Measurements from ENCODE around the gene UBA52. TPM values are rescaled to one million over a fixed set of nuclear protein-coding genes. Genes with fewer than 3 reads are reported as not detected.
"Not testable (repeated sequence)": the region's sequence is repeated elsewhere in the genome, so short reads cannot be mapped to it uniquely, and the experiment has no call there.

Gene UBA52
- total and polyA plus RNA-seq, 10 of the 15 experiments (the other 5 are each of a cell fraction or from before 2014, with no cell fraction given): 1,131 to 2,392 (median 1,645) TPM

DNA sequence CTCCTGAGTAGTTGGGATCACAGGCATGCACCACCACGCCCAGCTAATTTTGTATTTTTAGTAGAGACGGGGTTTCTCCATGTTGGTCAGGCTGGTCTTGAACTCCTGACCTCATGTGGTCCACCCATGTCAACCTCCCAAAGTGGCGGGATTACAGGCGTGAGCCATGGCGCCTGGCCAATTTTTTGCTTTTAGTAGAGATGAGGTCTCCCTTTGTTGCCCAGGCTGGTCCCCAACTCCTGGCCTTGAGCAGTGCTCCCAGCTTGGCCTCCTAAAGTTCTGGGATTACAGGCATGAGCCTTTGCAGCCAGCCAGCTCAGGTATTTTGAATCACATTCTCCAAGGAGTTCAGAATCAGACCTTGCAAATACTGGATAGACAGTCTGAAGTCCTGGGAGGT is 21.1 kb downstream of the UBA52 start:
- CTCF ChIA-PET: interaction anchor here (0.9 to 2.6 kb wide), 9 partner anchors 49 to 323 kb away, joined by 3 to 24 read pairs (median 5); partner anchors contain the start of gene FKBP8
- intact Hi-C loops (cut with micrococcal nuclease; ENCODE audit: unreplicated experiment): loop anchor here (5.0 kb wide), 1 partner anchor 240 kb away; the partner anchor contains the start of gene UPF1
- ATAC-seq; H3K27ac ChIP-seq (ENCODE audit: control insufficient read depth, insufficient read depth); H3K4me3 ChIP-seq; H3K79me2 ChIP-seq (ENCODE audit: control insufficient read depth, insufficient read depth, low read length); H3K36me3 ChIP-seq (ENCODE audit: control insufficient read depth in 2 of 2, insufficient read depth in 2 of 2, low read length in 1 of 2); BruUV-seq (replicated peaks); DNase-seq (ENCODE audit: low read depth, low spot score); H3K9me3 ChIP-seq (replicated peaks; ENCODE audit: control insufficient read depth, insufficient read depth, low read length); H3K9ac ChIP-seq (ENCODE audit: control insufficient read depth, insufficient read depth, low read length); H2AFZ ChIP-seq (ENCODE audit: control insufficient read depth, low read depth, low read length); H3K4me2 ChIP-seq (ENCODE audit: control insufficient read depth, insufficient read depth); H4K20me1 ChIP-seq (ENCODE audit: control insufficient read depth, insufficient read depth); H3K27me3 ChIP-seq (replicated peaks in 1 of 2; ENCODE audit: control insufficient read depth in 2 of 2, insufficient read depth in 2 of 2, low read length in 1 of 2); in situ Hi-C loops (cut with MboI); FAIRE-seq: not testable (repeated sequence)
- SMC1A ChIA-PET (ENCODE audit: uncharacterized antibody, unreplicated experiment): interaction anchor here (0.9 to 2.3 kb wide), 5 partner anchors 36 to 256 kb away, joined by 3 to 11 read pairs (median 3); partner anchors contain the start of genes ELL and KXD1
- 86% methylated on average over 5 of the region's 5 CpGs for WGBS (ENCODE audit: insufficient coverage, insufficient replicate concordance, low lambda C conversion rate, missing lambda C conversion rate)
- H3K4me1 ChIP-seq (ENCODE audit: control insufficient read depth, insufficient read depth, low read length): peaks cover 24% of the 10 kb centered on the region
- RAD21 ChIA-PET (ENCODE audit: unreplicated experiment): interaction anchor here (1.2 to 2.1 kb wide), 2 partner anchors 73 to 256 kb away, joined by 5 to 6 read pairs; no protein-coding TSS in a partner anchor
- POLR2A ChIA-PET: interaction anchor here (1.3 kb wide), 1 partner anchor 35 kb away, joined by 8 read pairs; the partner anchor contains the start of gene KXD1

DNA sequence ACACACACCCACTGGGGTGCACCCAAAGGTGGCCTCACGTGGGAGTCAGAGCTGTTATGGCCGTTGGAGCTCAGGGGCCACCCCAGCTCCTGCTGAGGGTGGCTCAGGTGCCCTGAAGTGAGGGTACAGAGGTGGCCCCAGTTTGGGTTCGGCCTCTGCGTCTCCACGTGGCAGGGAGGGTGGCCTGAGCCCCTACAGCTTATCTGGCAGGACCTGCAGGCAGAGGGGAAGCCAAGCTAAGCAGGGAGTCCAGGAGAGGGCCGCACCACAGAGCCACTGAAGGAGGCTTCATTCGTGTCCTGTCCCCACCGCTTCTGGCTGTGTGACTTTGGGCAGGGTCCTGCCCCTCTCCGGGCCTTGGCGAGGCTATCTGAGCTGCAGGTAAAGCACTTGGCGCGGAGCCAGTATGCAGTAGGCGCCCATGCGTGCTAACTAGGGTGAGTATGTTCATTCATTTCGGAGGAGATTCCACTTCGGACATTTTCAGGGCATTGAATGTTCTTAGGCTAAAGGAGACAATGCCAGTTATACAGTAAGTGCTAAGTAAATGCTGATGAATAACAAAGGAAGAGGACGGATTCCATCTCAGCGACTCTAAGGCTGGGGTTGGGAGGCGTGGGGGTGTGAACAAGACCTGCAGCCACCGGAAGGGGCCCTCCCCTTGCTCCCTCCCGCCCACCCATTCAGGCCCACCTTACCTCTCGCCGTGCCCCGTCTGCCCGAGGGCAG is 21.9 kb downstream of the UBA52 start:
- RAD21 ChIA-PET (ENCODE audit: unreplicated experiment): interaction anchor here (0.8 to 2.1 kb wide), 10 partner anchors 35 to 255 kb away, joined by 3 to 7 read pairs (median 5); partner anchors contain the start of gene UPF1
- peaks cover 2% of the 10 kb centered on the region in 2 experiments; a peak in 1 of 4 replicates for H3K27me3 ChIP-seq (replicated peaks in 1 of 2; ENCODE audit: control insufficient read depth in 2 of 2, insufficient read depth in 2 of 2, low read length in 1 of 2)
- TF ChIP-seq SRF (IDR thresholded peaks at IDR 0.05; ENCODE audit: low read depth in 2 of 2, low read length in 2 of 2) (no peak), CEBPZ (IDR thresholded peaks at IDR 0.05; ENCODE audit: low read depth, low read length) (no peak), BCL3 (IDR thresholded peaks at IDR 0.05; ENCODE audit: borderline replicate concordance, insufficient read depth, low read depth, low read length, poor library complexity, severe bottlenecking) (no peak), CHD4 (IDR thresholded peaks at IDR 0.05) (no peak), ATF7 (IDR thresholded peaks at IDR 0.05; ENCODE audit: low read depth) (no peak), FOS (IDR thresholded peaks at IDR 0.05; ENCODE audit: borderline replicate concordance, extremely low read depth, insufficient read length) (no peak), SPI1 (IDR thresholded peaks at IDR 0.05; ENCODE audit: borderline replicate concordance, insufficient read depth, low read depth, low read length) (no peak), NFYB (IDR thresholded peaks at IDR 0.05; ENCODE audit: insufficient read depth, low read depth, low read length) (no peak), SIN3A (IDR thresholded peaks at IDR 0.05; ENCODE audit: low read depth, low read length) (no peak)

More for the DNA sequence above, 21.9 kb downstream of the UBA52 start:
- H3K79me2 ChIP-seq (ENCODE audit: control insufficient read depth, insufficient read depth, low read length): peaks cover 4% of the 10 kb centered on the region; the same call in 1 of the 2 replicates
- H3K4me1 ChIP-seq (ENCODE audit: control insufficient read depth, insufficient read depth, low read length): peaks cover 18% of the 10 kb centered on the region
- H2AFZ ChIP-seq (ENCODE audit: control insufficient read depth, low read depth, low read length): no peak overlapping the region
- in situ Hi-C loops (cut with MboI): no loop called here
- no peaks in the 10 kb centered on the region for H3K9me3 ChIP-seq (replicated peaks; ENCODE audit: control insufficient read depth, insufficient read depth, low read length)
- no TSS peak for BruUV-seq (replicated peaks)
- no peaks in the 10 kb centered on the region; the same call in 1 of the 2 replicates for H4K20me1 ChIP-seq (ENCODE audit: control insufficient read depth, insufficient read depth)
- ATAC-seq (no peak), DNase-seq (ENCODE audit: low read depth, low spot score) (no peak), FAIRE-seq (no peak)
- CTCF ChIA-PET: interaction anchor here (0.6 to 2.6 kb wide), 18 partner anchors 8 to 368 kb away, joined by 3 to 24 read pairs (median 4); partner anchors contain the start of gene FKBP8
- H3K4me3 ChIP-seq: 0 out of 2 replicates have a peak overlapping the region, but pooled peaks have one; percentile 67
- H3K4me2 ChIP-seq (ENCODE audit: control insufficient read depth, insufficient read depth): peak overlapping the region; percentile 73
- WGBS (ENCODE audit: insufficient coverage, insufficient replicate concordance, low lambda C conversion rate, missing lambda C conversion rate): 39% methylated on average over 20 of the region's 25 CpGs
- peaks cover 0 to 3% of the 10 kb centered on the region in 2 experiments; a peak in 1 of 4 replicates for H3K36me3 ChIP-seq (ENCODE audit: control insufficient read depth in 2 of 2, insufficient read depth in 2 of 2, low read length in 1 of 2)
- H3K27ac ChIP-seq (ENCODE audit: control insufficient read depth, insufficient read depth): no peak overlapping the region
- SMC1A ChIA-PET (ENCODE audit: uncharacterized antibody, unreplicated experiment): interaction anchor here (0.9 to 2.3 kb wide), 6 partner anchors 37 to 255 kb away, joined by 3 to 11 read pairs (median 3); partner anchors contain the start of genes ELL and KXD1
- no peak overlapping the region for H3K9ac ChIP-seq (ENCODE audit: control insufficient read depth, insufficient read depth, low read length)
- POLR2A ChIA-PET: interaction anchor here (0.5 to 1.3 kb wide), 3 partner anchors 36 to 492 kb away, joined by 3 to 8 read pairs (median 5); partner anchors contain the start of gene KXD1
- intact Hi-C loops (cut with micrococcal nuclease; ENCODE audit: unreplicated experiment): loop anchor here (2.0 to 5.0 kb wide), 2 partner anchors 83 to 239 kb away; partner anchors contain the start of gene UPF1
